ENCODE measurements around the gene RNF2.

DNA sequence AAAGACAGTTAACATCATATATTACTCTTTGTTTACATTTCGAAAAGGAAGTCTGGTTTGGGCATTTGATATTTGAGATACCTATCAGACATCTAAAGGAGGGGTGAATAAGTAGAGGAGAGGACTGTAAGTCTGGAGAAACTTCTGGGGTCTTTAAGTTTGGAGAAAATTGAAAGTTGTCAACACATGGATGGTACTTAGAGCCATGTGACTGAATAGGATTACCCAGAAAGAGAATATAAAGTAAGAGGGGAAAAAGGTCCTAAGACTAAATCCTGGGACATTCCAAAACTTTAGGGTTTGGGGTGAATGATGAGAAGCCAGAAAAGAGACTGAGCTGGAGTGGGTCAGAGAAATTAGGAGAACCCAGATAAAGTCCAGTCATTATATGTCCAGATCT, 10.1 kb upstream of the RNF2 start:
- TF ChIP-seq POLR2AphosphoS5 (IDR thresholded peaks at IDR 0.05), result no peak
- TF ChIP-seq, protein P1, sequence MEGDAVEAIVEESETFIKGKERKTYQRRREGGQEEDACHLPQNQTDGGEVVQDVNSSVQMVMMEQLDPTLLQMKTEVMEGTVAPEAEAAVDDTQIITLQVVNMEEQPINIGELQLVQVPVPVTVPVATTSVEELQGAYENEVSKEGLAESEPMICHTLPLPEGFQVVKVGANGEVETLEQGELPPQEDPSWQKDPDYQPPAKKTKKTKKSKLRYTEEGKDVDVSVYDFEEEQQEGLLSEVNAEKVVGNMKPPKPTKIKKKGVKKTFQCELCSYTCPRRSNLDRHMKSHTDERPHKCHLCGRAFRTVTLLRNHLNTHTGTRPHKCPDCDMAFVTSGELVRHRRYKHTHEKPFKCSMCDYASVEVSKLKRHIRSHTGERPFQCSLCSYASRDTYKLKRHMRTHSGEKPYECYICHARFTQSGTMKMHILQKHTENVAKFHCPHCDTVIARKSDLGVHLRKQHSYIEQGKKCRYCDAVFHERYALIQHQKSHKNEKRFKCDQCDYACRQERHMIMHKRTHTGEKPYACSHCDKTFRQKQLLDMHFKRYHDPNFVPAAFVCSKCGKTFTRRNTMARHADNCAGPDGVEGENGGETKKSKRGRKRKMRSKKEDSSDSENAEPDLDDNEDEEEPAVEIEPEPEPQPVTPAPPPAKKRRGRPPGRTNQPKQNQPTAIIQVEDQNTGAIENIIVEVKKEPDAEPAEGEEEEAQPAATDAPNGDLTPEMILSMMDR (IDR thresholded peaks at IDR 0.05), result no peak
- TF ChIP-seq POLR2A (IDR thresholded peaks at IDR 0.05), result no peak
- TF ChIP-seq EP300 (IDR thresholded peaks at IDR 0.05), result no peak

All from sigmoid colon (tissue), 4 donors.